OCI-LY7 (cell line): ENCODE data around the gene SCYGR4. TPM values are rescaled to one million over a fixed set of nuclear protein-coding genes. Genes with fewer than 3 reads are reported as not detected.

Experiments used
- BruUV-seq: library from RNA; stranded (reverse); fragments of 400-500 nt; replicated peaks from 2 replicates; lab custom pipeline; 2021; lab: Mats Ljungman, UMichigan
- CTCF ChIA-PET: fragments of 300-600 bp; sonication (Branson Sonifier 250); formaldehyde crosslinking; loops from one replicate; lab custom pipeline; 2022; ENCODE audit warnings: antibody characterized with exemption; ENCODE audit not compliant: unreplicated experiment; lab: Charles Lee
- POLR2A ChIA-PET: fragments of 300-600 bp; sonication (Branson Sonifier 250); formaldehyde crosslinking; loops from one replicate; lab custom pipeline; 2022; ENCODE audit warnings: antibody characterized with exemption; lab: Charles Lee
- DNase-seq: peaks from one replicate; pipeline ENCODE4 v3.0.0-alpha.2; 2015; ENCODE audit warnings: low spot score
- H2AFZ ChIP-seq: fragments of 200-600 bp; sonication (generic), shearing (Covaris generic); 2 replicates; pipeline ENCODE4 v1.6.1; 2014; ENCODE audit warnings: mild to moderate bottlenecking, antibody characterized with exemption, low read length, moderate library complexity
- H3K27ac ChIP-seq: fragments of 200-600 bp; sonication (generic); 2 replicates; pipeline ENCODE4 v1.5.1; 2014; ENCODE audit warnings: mixed run types, low read depth, mild to moderate bottlenecking, moderate library complexity, low read length, inconsistent platforms; ENCODE audit not compliant: poor library complexity, severe bottlenecking
- H3K36me3 ChIP-seq: fragments of 200-600 bp; sonication (generic); 2 replicates; pipeline ENCODE4 v1.6.1; 2014; ENCODE audit warnings: mild to moderate bottlenecking, antibody characterized with exemption, low read length, moderate library complexity, mixed read lengths; ENCODE audit not compliant: insufficient read depth
- H3K4me1 ChIP-seq: fragments of 200-600 bp; sonication (generic); 2 replicates; pipeline ENCODE4 v1.5.1; 2014; ENCODE audit warnings: mild to moderate bottlenecking, low read length; ENCODE audit not compliant: insufficient read depth, poor library complexity, severe bottlenecking
- H3K4me2 ChIP-seq: fragments of 200-600 bp; sonication (generic); 2 replicates; pipeline ENCODE4 v1.6.1; 2014; ENCODE audit warnings: mild to moderate bottlenecking, low read length
- H3K4me3 ChIP-seq: fragments of 200-600 bp; sonication (generic); 2 replicates; pipeline ENCODE4 v1.5.1; 2014; ENCODE audit warnings: mild to moderate bottlenecking, low read depth, low read length; ENCODE audit not compliant: poor library complexity, severe bottlenecking
- H3K79me2 ChIP-seq: fragments of 200-600 bp; sonication (generic); 2 replicates; pipeline ENCODE4 v1.6.1; 2016; ENCODE audit warnings: low read depth, mild to moderate bottlenecking, low read length, moderate library complexity, mixed read lengths; ENCODE audit not compliant: insufficient read depth
- H3K9me2 ChIP-seq: fragments of 200-600 bp; sonication (generic); 2 replicates; pipeline ENCODE4 v1.6.1; 2016; ENCODE audit warnings: mild to moderate bottlenecking, low read length, mixed read lengths; ENCODE audit not compliant: insufficient read depth
- H3K9me3 ChIP-seq: fragments of 200-600 bp; sonication (generic); 2 replicates; pipeline ENCODE4 v1.6.1; 2014; ENCODE audit warnings: mild to moderate bottlenecking, mixed run types, low read length, mixed read lengths
- H4K20me1 ChIP-seq: fragments of 200-600 bp; sonication (generic); 2 replicates; pipeline ENCODE4 v1.6.1; 2014; ENCODE audit warnings: mild to moderate bottlenecking, antibody characterized with exemption, low read length, moderate library complexity, mixed read lengths; ENCODE audit not compliant: insufficient read depth
- EZH2phosphoT487 ChIP-seq: fragments of 200-600 bp; sonication (generic); IDR thresholded peaks from 2 replicates; pipeline ENCODE4 v1.6.1; 2018; ENCODE audit warnings: low read depth, borderline replicate concordance, mild to moderate bottlenecking, mixed run types, antibody characterized with exemption, low read length, moderate library complexity, mixed read lengths
- intact Hi-C: fragments of 100-400 bp; cut with micrococcal nuclease; formaldehyde crosslinking; loops from one replicate; pipeline ENCODE4 v1.10.0; 2022; ENCODE audit not compliant: unreplicated experiment
- total RNA-seq, 2 experiments: library from RNA; depleted of rRNA in 1 of 2; stranded (reverse); fragments of >200 nt in 1 of 2; shearing (Covaris generic) in 1 of 2; gene quantifications; 2 replicates each; pipeline ENCODE4 v1.2.3, GENCODE V29; 2014 to 2022
- TF ChIP-seq, protein P1 (sequence below): fragments of 200-600 bp; sonication (generic); conservative IDR thresholded peaks from 2 replicates; pipeline ENCODE4 v1.5.1; 2014; ENCODE audit warnings: mild to moderate bottlenecking, antibody characterized with exemption, low read length, moderate library complexity, mixed read lengths

Gene SCYGR4
- total RNA-seq, 2 experiments from 2014 or later: not detected

DNA sequence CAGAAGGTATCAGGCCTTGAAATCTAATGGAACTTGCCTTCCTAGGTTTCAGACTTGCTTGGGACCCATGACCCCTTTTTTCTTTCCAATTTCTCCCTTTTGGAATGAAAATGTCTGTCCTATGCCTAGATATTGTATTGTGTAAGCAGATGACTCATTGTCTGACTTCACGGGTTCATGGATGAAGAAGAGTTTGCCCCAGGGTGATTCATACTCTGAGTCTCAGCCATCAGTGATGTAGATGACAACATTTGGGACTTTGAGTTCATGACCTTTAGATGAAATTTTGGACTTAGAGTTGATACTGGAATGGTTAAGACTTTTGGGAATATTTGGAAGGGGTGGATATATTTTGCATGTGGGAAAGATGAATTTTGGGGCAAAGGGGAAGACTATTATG is 38.2 kb downstream of the SCYGR4 start:
- ChIA-PET CTCF (no interaction called here), POLR2A (no interaction called here)
- Histone ChIP-seq H3K4me3 (no peak overlapping the region), H3K27ac (no peak overlapping the region), H4K20me1 (no peaks in the 10 kb centered on the region), H3K9me2 (no peaks in the 10 kb centered on the region), H2AFZ (no peak overlapping the region), H3K9me3 (no peaks in the 10 kb centered on the region), H3K36me3 (no peaks in the 10 kb centered on the region), H3K4me1 (no peaks in the 10 kb centered on the region), H3K79me2 (no peaks in the 10 kb centered on the region), H3K4me2 (no peak overlapping the region)
- intact Hi-C loops: loop anchor here (10.0 kb wide), 1 partner anchor 229 kb away; no protein-coding TSS in a partner anchor
- DNase-seq: no peak
- BruUV-seq: no TSS peak
- TF ChIP-seq EZH2phosphoT487: no peak
- TF ChIP-seq, protein P1, sequence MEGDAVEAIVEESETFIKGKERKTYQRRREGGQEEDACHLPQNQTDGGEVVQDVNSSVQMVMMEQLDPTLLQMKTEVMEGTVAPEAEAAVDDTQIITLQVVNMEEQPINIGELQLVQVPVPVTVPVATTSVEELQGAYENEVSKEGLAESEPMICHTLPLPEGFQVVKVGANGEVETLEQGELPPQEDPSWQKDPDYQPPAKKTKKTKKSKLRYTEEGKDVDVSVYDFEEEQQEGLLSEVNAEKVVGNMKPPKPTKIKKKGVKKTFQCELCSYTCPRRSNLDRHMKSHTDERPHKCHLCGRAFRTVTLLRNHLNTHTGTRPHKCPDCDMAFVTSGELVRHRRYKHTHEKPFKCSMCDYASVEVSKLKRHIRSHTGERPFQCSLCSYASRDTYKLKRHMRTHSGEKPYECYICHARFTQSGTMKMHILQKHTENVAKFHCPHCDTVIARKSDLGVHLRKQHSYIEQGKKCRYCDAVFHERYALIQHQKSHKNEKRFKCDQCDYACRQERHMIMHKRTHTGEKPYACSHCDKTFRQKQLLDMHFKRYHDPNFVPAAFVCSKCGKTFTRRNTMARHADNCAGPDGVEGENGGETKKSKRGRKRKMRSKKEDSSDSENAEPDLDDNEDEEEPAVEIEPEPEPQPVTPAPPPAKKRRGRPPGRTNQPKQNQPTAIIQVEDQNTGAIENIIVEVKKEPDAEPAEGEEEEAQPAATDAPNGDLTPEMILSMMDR: no peak

DNA sequence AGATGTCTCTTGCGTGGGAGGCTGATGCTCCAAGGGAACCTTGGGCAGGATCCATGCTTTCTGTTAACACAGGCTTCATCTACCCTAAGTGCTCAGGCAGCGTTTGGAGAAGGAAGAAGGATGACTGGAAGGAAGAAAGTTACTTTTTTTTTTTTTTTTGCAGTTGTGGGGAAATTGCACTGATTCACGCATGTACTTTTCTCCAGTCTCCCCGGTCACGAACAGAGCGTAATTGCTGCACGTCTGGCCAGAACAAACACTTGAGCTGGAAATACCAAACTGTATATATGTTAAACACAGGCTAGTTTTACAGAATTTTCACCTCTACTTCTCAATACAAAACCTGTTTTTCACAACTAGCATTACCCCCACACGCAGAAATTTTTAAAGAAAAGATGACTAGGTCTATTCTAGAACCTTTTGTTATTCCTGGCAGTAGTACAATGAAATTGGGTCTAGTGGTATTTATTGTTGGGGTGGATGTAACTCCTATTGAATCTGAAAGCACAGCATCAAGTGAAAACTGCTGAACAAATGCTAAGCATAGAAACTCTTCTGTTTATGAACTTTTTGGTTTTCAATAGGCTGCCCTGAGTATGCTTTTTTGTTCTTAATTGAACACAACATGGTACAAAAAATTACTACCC is 40.0 kb downstream of the SCYGR4 start:
- ChIA-PET CTCF (interaction anchor here (0.7 kb wide), 1 partner anchor 177 kb away, joined by 3 read pairs; no protein-coding TSS in a partner anchor), POLR2A (interaction anchor here (1.0 kb wide), 1 partner anchor 24 kb away, joined by 6 read pairs; no protein-coding TSS in a partner anchor)
- Histone ChIP-seq H3K4me3 (no peak overlapping the region), H3K4me2 (no peak overlapping the region), H3K79me2 (no peaks in the 10 kb centered on the region), H3K36me3 (no peaks in the 10 kb centered on the region), H3K27ac (no peak overlapping the region), H2AFZ (no peak overlapping the region), H3K9me2 (no peaks in the 10 kb centered on the region), H3K4me1 (no peaks in the 10 kb centered on the region), H3K9me3 (no peaks in the 10 kb centered on the region), H4K20me1 (no peaks in the 10 kb centered on the region)
- DNase-seq: no peak
- intact Hi-C loops: loop anchor here (10.0 kb wide), 1 partner anchor 227 kb away; no protein-coding TSS in a partner anchor
- TF ChIP-seq, protein P1: no peak
- TF ChIP-seq EZH2phosphoT487: no peak
- no TSS peak for BruUV-seq

DNA sequence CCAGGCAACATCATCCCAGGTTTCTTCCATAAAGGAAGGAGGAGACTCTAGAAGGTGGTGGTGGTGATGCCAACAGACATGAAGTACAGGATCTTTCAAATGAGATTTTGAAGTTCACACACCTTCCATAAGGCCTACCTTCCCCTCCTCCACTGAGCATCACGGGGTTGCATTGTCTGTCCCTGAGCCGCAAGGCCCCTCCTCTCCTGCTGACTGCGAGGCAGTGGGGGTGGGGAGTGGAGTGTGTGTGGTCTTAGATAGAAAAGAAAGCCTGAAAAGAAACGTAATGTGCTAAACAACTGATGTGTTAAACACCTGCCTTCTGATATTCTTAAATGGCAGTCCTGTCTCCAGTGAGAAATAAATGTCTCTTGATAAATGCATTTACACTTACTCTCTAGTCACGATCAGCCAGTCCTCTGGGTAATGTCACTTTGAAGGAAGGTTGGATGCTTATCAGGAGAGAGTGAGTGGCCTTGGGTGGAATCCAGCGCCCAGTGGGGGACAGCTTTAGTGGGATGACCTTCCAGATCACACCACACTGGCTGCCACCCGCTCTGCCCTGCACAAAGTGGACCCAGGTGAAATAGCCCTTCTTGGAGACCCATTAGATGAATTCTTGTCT is 43.8 kb downstream of the SCYGR4 start:
- TF ChIP-seq EZH2phosphoT487: no peak
- TF ChIP-seq, protein P1: no peak
- Histone ChIP-seq H3K4me1 (no peaks in the 10 kb centered on the region), H3K4me2 (no peak overlapping the region), H3K79me2 (no peaks in the 10 kb centered on the region), H3K9me3 (no peaks in the 10 kb centered on the region), H4K20me1 (no peaks in the 10 kb centered on the region), H3K27ac (no peak overlapping the region), H3K36me3 (no peaks in the 10 kb centered on the region), H3K9me2 (no peaks in the 10 kb centered on the region), H2AFZ (no peak overlapping the region), H3K4me3 (no peak overlapping the region)
- CTCF ChIA-PET: no interaction called here
- BruUV-seq: no TSS peak
- intact Hi-C loops: no loop called here
- POLR2A ChIA-PET: no interaction called here
- DNase-seq: no peak
